Prostate gland (tissue), 2 donors: ENCODE results near the gene ZNF892. TPM values are rescaled to one million over a fixed set of nuclear protein-coding genes. Genes with fewer than 3 reads are reported as not detected.
"Not testable (repeated sequence)": the region's sequence is repeated elsewhere in the genome, so short reads cannot be mapped to it uniquely, and the experiment has no call there.

Experiments used
- DNase-seq: peaks from one replicate; pipeline ENCODE4 v3.0.0-alpha.2; 2019; ENCODE audit warnings: low spot score
- H3K27ac ChIP-seq, 2 donors: fragments of 200-600 bp; sonication (generic); 2 replicates each; pipeline ENCODE4 v1.5.1; 2017 to 2019
- H3K27me3 ChIP-seq: fragments of 200-600 bp; sonication (generic); replicated peaks from 2 replicates; pipeline ENCODE4 v1.5.1; 2019; ENCODE audit not compliant: insufficient read depth
- H3K36me3 ChIP-seq, 2 donors: fragments of 200-600 bp; sonication (generic); 1 replicate in 1 of 2; 2 replicates in 1 of 2; pipeline versions ENCODE4 v1.5.1 to v1.8.1; 2017 to 2019
- H3K4me1 ChIP-seq: fragments of 200-600 bp; sonication (generic); replicated peaks from 2 replicates; pipeline ENCODE4 v1.5.1; 2019
- H3K4me3 ChIP-seq, 2 donors: fragments of 200-600 bp; sonication (generic); 2 replicates each; pipeline ENCODE4 v1.5.1; 2017 to 2019
- H3K9me3 ChIP-seq: fragments of 200-600 bp; sonication (generic); 2 replicates; pipeline ENCODE4 v1.5.1; 2017
- POLR2A ChIP-seq: fragments of 450-650 bp; IDR thresholded peaks from one replicate; pipeline ENCODE4 v1.6.1; 2016; ENCODE audit warnings: antibody characterized with exemption, mild to moderate bottlenecking
- POLR2AphosphoS5 ChIP-seq: sonication (generic); formaldehyde crosslinking; IDR thresholded peaks from one replicate; pipeline ENCODE4 v1.6.1; 2017; ENCODE audit warnings: antibody characterized with exemption
- WGBS: methylation state at CpG from one replicate; pipeline ENCODE4 v1.1.5; 2018; 5-methylcytosine and 5-hydroxymethylcytosine counted together
- intact Hi-C: fragments of 100-400 bp; cut with DNase I; formaldehyde crosslinking; loops from one replicate; pipeline ENCODE4 v1.14.2; 2022
- total RNA-seq, 2 donors: library from RNA; depleted of rRNA; stranded (reverse); fragments of >200 nt; gene quantifications; one replicate each; pipeline ENCODE4 v1.1.0, GENCODE V29; 2016
- TF ChIP-seq, protein P1 (sequence below), 4 experiments: fragments of 200-600 bp in 2 of 4; fragments of 450-650 bp in 2 of 4; sonication (generic) in 2 of 4; IDR thresholded peaks; 1 replicate in 3 of 4; 2 replicates in 1 of 4; pipeline ENCODE4 v1.5.1; 2016 to 2019; ENCODE audit warnings: antibody characterized with exemption in 4 of 4, mild to moderate bottlenecking in 2 of 4, moderate library complexity in 2 of 4

The ZNF892 gene
- total RNA-seq, 2 donors from 2014 or later: 4.6 to 4.8 TPM

DNA sequence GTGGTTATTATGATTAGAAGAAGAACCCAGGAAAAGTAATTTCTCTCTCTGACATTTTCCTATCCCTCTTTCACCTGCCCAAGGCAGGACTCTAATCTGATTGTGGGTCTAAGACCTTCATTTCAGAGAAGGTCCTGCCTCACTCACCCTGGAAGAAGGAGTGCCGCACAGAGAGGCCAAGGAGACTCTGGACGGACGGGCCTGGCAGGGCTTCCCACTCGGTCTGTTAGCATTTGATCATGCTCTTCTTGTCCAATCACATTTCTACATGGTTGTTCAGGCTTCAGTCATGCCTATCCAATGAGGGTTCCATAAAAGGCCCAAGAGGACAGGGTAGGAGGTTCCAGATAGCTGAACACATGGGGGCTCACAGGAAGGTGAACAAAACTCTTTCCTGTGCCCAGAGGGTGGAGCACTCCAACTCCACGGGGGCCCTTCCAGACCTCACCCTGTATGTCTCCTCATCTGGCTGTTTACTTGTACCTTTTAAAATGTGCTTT lies 27.0 kb downstream of the ZNF892 start:
- intact Hi-C loops: no loop called here
- Histone ChIP-seq H3K4me1 (no peaks in the 10 kb centered on the region), H3K27ac (no peak overlapping the region), H3K36me3 (no peaks in the 10 kb centered on the region), H3K9me3 (no peaks in the 10 kb centered on the region), H3K27me3 (no peaks in the 10 kb centered on the region), H3K4me3 (no peak overlapping the region)
- TF ChIP-seq, protein P1, sequence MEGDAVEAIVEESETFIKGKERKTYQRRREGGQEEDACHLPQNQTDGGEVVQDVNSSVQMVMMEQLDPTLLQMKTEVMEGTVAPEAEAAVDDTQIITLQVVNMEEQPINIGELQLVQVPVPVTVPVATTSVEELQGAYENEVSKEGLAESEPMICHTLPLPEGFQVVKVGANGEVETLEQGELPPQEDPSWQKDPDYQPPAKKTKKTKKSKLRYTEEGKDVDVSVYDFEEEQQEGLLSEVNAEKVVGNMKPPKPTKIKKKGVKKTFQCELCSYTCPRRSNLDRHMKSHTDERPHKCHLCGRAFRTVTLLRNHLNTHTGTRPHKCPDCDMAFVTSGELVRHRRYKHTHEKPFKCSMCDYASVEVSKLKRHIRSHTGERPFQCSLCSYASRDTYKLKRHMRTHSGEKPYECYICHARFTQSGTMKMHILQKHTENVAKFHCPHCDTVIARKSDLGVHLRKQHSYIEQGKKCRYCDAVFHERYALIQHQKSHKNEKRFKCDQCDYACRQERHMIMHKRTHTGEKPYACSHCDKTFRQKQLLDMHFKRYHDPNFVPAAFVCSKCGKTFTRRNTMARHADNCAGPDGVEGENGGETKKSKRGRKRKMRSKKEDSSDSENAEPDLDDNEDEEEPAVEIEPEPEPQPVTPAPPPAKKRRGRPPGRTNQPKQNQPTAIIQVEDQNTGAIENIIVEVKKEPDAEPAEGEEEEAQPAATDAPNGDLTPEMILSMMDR (IDR thresholded peaks at IDR 0.05): no peak
- 79% methylated on average over 5 of the region's 5 CpGs for WGBS
- DNase-seq: no peak

DNA sequence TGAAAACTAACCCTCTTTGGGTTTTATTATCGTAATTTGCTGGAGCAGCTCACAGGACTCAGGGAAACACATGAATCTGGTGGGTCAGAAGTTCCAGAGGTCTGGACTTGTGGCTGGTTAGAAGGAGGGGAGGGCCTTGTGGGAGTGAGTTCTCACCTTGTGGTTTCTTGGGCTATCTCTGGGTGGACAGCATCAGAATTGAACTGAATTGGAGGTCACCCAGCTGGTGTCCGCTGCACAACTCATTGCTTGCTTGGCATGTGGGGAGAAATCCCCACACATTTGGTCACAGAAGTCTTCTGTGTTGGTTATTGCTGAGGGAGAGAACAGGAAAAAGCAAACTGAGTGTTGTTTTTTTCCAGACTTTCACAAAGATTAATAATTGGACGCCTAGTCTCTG lies 27.5 kb downstream of the ZNF892 start:
- Histone ChIP-seq H3K4me1 (no peaks in the 10 kb centered on the region), H3K36me3 (no peaks in the 10 kb centered on the region), H3K9me3 (no peaks in the 10 kb centered on the region), H3K4me3 (no peak overlapping the region), H3K27ac (no peak overlapping the region), H3K27me3 (no peaks in the 10 kb centered on the region)
- WGBS: 94% methylated on average over 3 of the region's 3 CpGs
- no peak for DNase-seq
- TF ChIP-seq POLR2A (no peak), POLR2AphosphoS5 (no peak)
- TF ChIP-seq, protein P1 (IDR thresholded peaks at IDR 0.05): no peak
- intact Hi-C loops: no loop called here

DNA sequence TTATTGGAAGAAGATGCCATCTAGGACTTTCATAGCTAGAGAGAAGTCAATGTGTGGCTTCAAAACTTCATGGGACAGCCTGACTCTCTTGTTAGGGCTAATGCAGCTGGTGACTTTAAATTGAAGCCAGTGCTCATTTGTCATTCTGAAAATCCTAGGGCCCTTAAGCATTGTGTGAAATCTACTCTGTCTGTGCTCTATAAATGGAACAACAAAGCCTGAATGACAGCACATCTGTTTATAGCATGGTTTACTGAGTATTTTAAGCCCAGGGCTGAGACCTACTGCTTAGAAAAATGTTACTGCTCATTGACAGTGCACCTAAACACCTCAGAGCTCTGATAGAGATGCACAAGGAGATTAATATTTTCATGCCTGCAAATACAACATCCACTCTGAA lies 30.8 kb downstream of the ZNF892 start:
- Histone ChIP-seq H3K27ac (no peak overlapping the region), H3K36me3 (no peaks in the 10 kb centered on the region), H3K4me1 (no peaks in the 10 kb centered on the region), H3K9me3 (no peaks in the 10 kb centered on the region), H3K27me3 (no peaks in the 10 kb centered on the region), H3K4me3 (no peak overlapping the region)
- intact Hi-C loops: no loop called here
- TF ChIP-seq POLR2A (no peak), POLR2AphosphoS5 (no peak)
- TF ChIP-seq, protein P1 (IDR thresholded peaks at IDR 0.05): no peak
- no peak for DNase-seq

DNA sequence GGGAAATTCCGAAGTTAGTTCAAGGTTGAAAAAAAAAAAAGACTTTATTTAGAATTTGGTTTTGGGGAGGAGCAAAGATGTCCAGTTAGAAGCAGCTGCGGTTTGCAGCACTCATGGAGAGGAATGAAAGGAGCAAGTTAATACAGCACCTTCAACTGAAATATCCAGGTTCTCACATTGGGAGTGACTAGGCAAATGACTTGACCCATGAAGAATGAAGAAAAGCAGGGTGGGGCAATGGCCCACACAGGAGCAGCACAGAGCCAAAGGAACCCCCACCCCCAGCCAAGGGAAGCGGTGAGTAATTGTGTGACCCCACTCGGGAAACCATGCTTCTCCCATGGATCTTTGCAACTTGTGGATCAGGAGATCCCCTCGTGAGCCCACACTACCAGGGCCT lies 32.8 kb downstream of the ZNF892 start:
- 89% methylated on average over 5 of the region's 5 CpGs for WGBS
- Histone ChIP-seq H3K27me3 (no peaks in the 10 kb centered on the region), H3K9me3 (no peaks in the 10 kb centered on the region), H3K27ac (no peak overlapping the region), H3K4me1 (no peaks in the 10 kb centered on the region), H3K4me3 (no peak overlapping the region), H3K36me3 (no peaks in the 10 kb centered on the region)
- intact Hi-C loops: no loop called here
- TF ChIP-seq, protein P1 (IDR thresholded peaks at IDR 0.05): no peak
- TF ChIP-seq POLR2AphosphoS5 (no peak), POLR2A (no peak)
- no peak for DNase-seq

DNA sequence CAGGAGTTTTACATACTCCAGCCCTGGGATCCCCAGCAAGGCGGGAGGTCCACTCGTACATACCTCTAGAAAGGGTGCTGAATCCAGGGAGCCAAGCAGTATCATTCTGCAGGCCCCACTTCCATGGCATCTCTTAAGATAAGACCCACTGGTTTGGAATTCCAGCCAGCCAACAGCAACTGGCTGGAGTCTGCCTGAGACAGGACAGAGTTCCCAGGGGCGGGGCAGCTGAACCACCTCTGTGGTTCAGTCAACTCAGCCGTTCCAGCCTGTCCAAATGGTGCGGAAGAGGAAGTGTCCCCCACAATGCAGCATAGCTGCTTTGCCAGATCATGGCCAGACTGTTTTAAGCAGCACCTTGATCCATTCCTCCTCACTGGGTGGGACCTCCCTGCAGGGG lies 33.2 kb downstream of the ZNF892 start:
- Histone ChIP-seq H3K4me3 (no peak overlapping the region), H3K4me1 (no peaks in the 10 kb centered on the region), H3K36me3 (no peaks in the 10 kb centered on the region), H3K27me3 (no peaks in the 10 kb centered on the region), H3K9me3 (no peaks in the 10 kb centered on the region), H3K27ac (no peak overlapping the region)
- intact Hi-C loops: no loop called here
- TF ChIP-seq, protein P1 (IDR thresholded peaks at IDR 0.05): no peak
- TF ChIP-seq POLR2AphosphoS5: no peak
- no peak for TF ChIP-seq POLR2A
- 100% methylated on average over 5 of the region's 5 CpGs for WGBS
- no peak for DNase-seq

DNA sequence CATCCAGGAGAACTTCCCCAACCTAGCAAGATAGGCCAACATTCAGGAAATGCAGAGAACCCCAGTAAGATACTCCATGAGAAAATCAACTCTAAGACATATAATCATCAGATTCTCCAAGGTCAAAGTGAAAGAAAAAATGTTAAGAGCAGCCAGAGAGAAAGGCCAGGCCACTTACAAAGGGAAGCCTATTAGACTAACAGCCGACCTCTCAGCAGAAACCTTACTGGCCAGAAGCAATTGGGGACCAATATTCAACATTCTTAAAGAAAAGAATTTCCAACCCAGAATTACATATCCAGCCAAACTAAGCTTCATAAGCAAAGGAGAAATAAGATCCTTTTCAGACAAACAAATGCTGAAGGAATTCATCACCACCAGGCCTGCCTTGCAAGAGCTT lies 34.8 kb downstream of the ZNF892 start:
- H3K27ac ChIP-seq, H3K36me3 ChIP-seq, H3K9me3 ChIP-seq, H3K4me1 ChIP-seq, H3K4me3 ChIP-seq, H3K27me3 ChIP-seq, DNase-seq, intact Hi-C loops: not testable (repeated sequence)
- 96% methylated on average over 1 of the region's 1 CpG for WGBS
